Measurements from ENCODE around the gene CHTF18. TPM values are rescaled to one million over a fixed set of nuclear protein-coding genes. Genes with fewer than 3 reads are reported as not detected.

CHTF18 gene
- total and polyA plus RNA-seq, 2 donors (not counting 3 experiments of a cell fraction or from before 2014, with no cell fraction given) = 33.0 to 69.5 TPM

GRCh38 chr16:791131-791530 lies 2.7 kb downstream of the CHTF18 start:
- Histone ChIP-seq H3K79me2 (ENCODE audit: control insufficient read depth, insufficient read depth, low read length) (peaks cover 26% of the 10 kb centered on the region), H3K9me3 (replicated peaks; ENCODE audit: control insufficient read depth, insufficient read depth, low read length) (no peaks in the 10 kb centered on the region), H3K27ac (ENCODE audit: insufficient read depth, low read depth, low read length) (no peak overlapping the region), H2AFZ (ENCODE audit: low read depth, low read length) (no peak overlapping the region), H3K4me3 (replicated peaks in 1 of 3; ENCODE audit: insufficient read depth in 1 of 3, low read depth in 1 of 3, low read length in 3 of 3) (no peak overlapping the region), H3K9ac (replicated peaks; ENCODE audit: extremely low read depth, insufficient read depth, low read length) (no peak overlapping the region), H3K4me1 (ENCODE audit: control insufficient read depth, extremely low read depth, insufficient read depth, low read length) (peaks cover 13% of the 10 kb centered on the region), H3K4me2 (ENCODE audit: insufficient read depth, low read length) (no peak overlapping the region), H3K9me1 (replicated peaks; ENCODE audit: control insufficient read depth, extremely low read depth, insufficient read depth, low read length) (no peaks in the 10 kb centered on the region), H3K36me3 (ENCODE audit: control insufficient read depth in 2 of 2, extremely low read depth in 1 of 2, insufficient read depth in 2 of 2, low read length in 2 of 2) (peaks cover 2 to 4% of the 10 kb centered on the region in 2 experiments), H4K20me1 (replicated peaks; ENCODE audit: control insufficient read depth, extremely low read depth, insufficient read depth, low read length) (no peaks in the 10 kb centered on the region), H3K27me3 (ENCODE audit: control insufficient read depth in 2 of 2, insufficient read depth in 2 of 2, low read length in 2 of 2) (no peaks in the 10 kb centered on the region)
- CTCF ChIA-PET = no interaction called here
- dilution Hi-C loops (cut with MboI; ENCODE audit: extremely low pct_ligation_motif_present, low sequenced_read_pairs) = no loop called here
- POLR2A ChIA-PET = no interaction called here
- TF ChIP-seq CTCF (IDR thresholded peaks at IDR 0.05; ENCODE audit: extremely low read depth in 1 of 2, insufficient read depth in 1 of 2, low read depth in 1 of 2, low read length in 2 of 2) (no peak), POLR2AphosphoS5 (IDR thresholded peaks at IDR 0.05; ENCODE audit: insufficient read depth, low read depth, low read length) (no peak), EZH2 (IDR thresholded peaks at IDR 0.05; ENCODE audit: borderline replicate concordance, low read depth, low read length, severe bottlenecking) (no peak), POLR2A (IDR thresholded peaks at IDR 0.05; ENCODE audit: low read depth, low read length) (no peak), MAX (IDR thresholded peaks at IDR 0.05; ENCODE audit: insufficient read depth, insufficient read length) (no peak), MYC (IDR thresholded peaks at IDR 0.05; ENCODE audit: low read depth, low read length) (no peak), FOS (IDR thresholded peaks at IDR 0.05; ENCODE audit: borderline replicate concordance, insufficient read depth, low read length) (no peak), GATA2 (IDR thresholded peaks at IDR 0.05; ENCODE audit: insufficient read depth, insufficient read length, low read depth, low read length) (no peak), JUN (IDR thresholded peaks at IDR 0.05; ENCODE audit: borderline replicate concordance, insufficient read depth, insufficient read length, low read depth) (no peak)
- FAIRE-seq (no peak), DNase-seq (ENCODE audit: low read depth, low spot score) (no peak)
- no TSS peak for BruUV-seq (replicated peaks)
- intact Hi-C loops (cut with micrococcal nuclease) = no loop called here

Data from endothelial cell of umbilical vein (primary cell).